Uterus (tissue), 4 donors: ENCODE results near the gene MTHFSD. TPM values are rescaled to one million over a fixed set of nuclear protein-coding genes. Genes with fewer than 3 reads are reported as not detected.
A peak's percentile ranks its signal among the peaks of the same experiment; 100 is the strongest.

Experiments used
- DNase-seq, 2 donors: peaks; one replicate each; pipeline ENCODE4 v3.0.0-alpha.2; 2019 to 2020
- H3K27ac ChIP-seq, 2 donors: fragments of 200-600 bp; sonication (generic); 1 replicate in 1 of 2; 2 replicates in 1 of 2; pipeline ENCODE4 v1.5.1; 2016 to 2018
- H3K27me3 ChIP-seq, 2 donors: fragments of 200-600 bp; sonication (generic); one replicate each; pipeline ENCODE4 v1.5.1; 2018 to 2019; ENCODE audit warnings: control low read depth in 1 of 2
- H3K36me3 ChIP-seq, 2 donors: fragments of 200-600 bp; sonication (generic); one replicate each; pipeline ENCODE4 v1.5.1; 2019; ENCODE audit warnings: control low read depth in 1 of 2
- H3K4me1 ChIP-seq, 2 donors: fragments of 200-600 bp; sonication (generic); one replicate each; pipeline ENCODE4 v1.5.1; 2018 to 2019; ENCODE audit warnings: control low read depth in 1 of 2
- H3K4me3 ChIP-seq, 2 donors: fragments of 200-600 bp; sonication (generic); 1 replicate in 1 of 2; 2 replicates in 1 of 2; pipeline ENCODE4 v1.5.1; 2018 to 2019; ENCODE audit warnings: mild to moderate bottlenecking in 1 of 2
- H3K9me3 ChIP-seq, 2 donors: fragments of 200-600 bp; sonication (generic); one replicate each; pipeline ENCODE4 v1.5.1; 2019; ENCODE audit warnings: control low read depth in 1 of 2
- CTCF ChIP-seq, 4 experiments: fragments of 200-600 bp in 2 of 4; fragments of 450-650 bp in 2 of 4; sonication (generic) in 2 of 4; IDR thresholded peaks; one replicate each; pipeline ENCODE4 v1.5.1; 2016 to 2019; ENCODE audit warnings: antibody characterized with exemption in 4 of 4, mild to moderate bottlenecking in 2 of 4, moderate library complexity in 1 of 4
- POLR2A ChIP-seq, 2 donors: fragments of 450-650 bp; IDR thresholded peaks; one replicate each; pipeline ENCODE4 v1.6.1; 2016; ENCODE audit warnings: antibody characterized with exemption in 2 of 2, mild to moderate bottlenecking in 1 of 2, moderate library complexity in 1 of 2
- intact Hi-C: fragments of 100-400 bp; cut with DNase I; formaldehyde crosslinking; loops from one replicate; pipeline ENCODE4 v1.15.1; 2023; ENCODE audit warnings: low total_unique reads
- total RNA-seq, 4 donors: library from RNA; depleted of rRNA in 3 of 4; stranded (reverse); fragments of >200 nt in 3 of 4; gene quantifications; one replicate each; pipeline versions ENCODE4 v1.1.0 to v1.2.4, GENCODE V29; 2014 to 2023
- donor health status: DM: yes; HTN: yes; CAD: no.

Gene MTHFSD
- total RNA-seq, 4 donors from 2014 or later, result 2.9 to 26.0 (median 13.1) TPM

- no peak for DNase-seq
- H3K27me3 ChIP-seq, result peaks cover 0 to 35% of the 10 kb centered on the region in 2 donors
Measured at GRCh38 chr16:86578611-86579267, 23.7 kb upstream of the MTHFSD start.

GRCh38 chr16:86578061-86578599, 23.1 kb upstream of the MTHFSD start, which contains the start of gene FOXL1:
Gene FOXL1 (plus strand): TSS chr16:86578549. CDS start chr16:86578724, 175 bp downstream.
- Histone ChIP-seq H3K27me3 (peaks cover 0 to 35% of the 10 kb centered on the region in 2 donors), H3K4me1 (no peaks in the 10 kb centered on the region), H3K27ac (peak within 1 kb of the TSS in 1 of 2 donors; percentile 42), H3K36me3 (no peaks in the 10 kb centered on the region), H3K4me3 (no peak within 1 kb of the TSS), H3K9me3 (no peaks in the 10 kb centered on the region)
- intact Hi-C loops, result no loop called here
- no peak for DNase-seq
- TF ChIP-seq POLR2A (IDR thresholded peaks at IDR 0.05), result no peak
- no peak for TF ChIP-seq CTCF (IDR thresholded peaks at IDR 0.05)

More at GRCh38 chr16:86578611-86579267, 23.7 kb upstream of the MTHFSD start:
- H3K9me3 ChIP-seq, result no peaks in the 10 kb centered on the region
- H3K4me1 ChIP-seq, result no peaks in the 10 kb centered on the region
- peak overlapping the region in 1 of 2 donors; percentile 42 for H3K27ac ChIP-seq
- TF ChIP-seq CTCF (IDR thresholded peaks at IDR 0.05) (no peak), POLR2A (IDR thresholded peaks at IDR 0.05) (no peak)
- intact Hi-C loops, result no loop called here
- H3K36me3 ChIP-seq, result no peaks in the 10 kb centered on the region
- H3K4me3 ChIP-seq, result no peak overlapping the region

- no peaks in the 10 kb centered on the region for H3K36me3 ChIP-seq
- H3K9me3 ChIP-seq, result no peaks in the 10 kb centered on the region
- no peak for TF ChIP-seq CTCF (IDR thresholded peaks at IDR 0.05)
- no peak for TF ChIP-seq POLR2A (IDR thresholded peaks at IDR 0.05)
- H3K4me1 ChIP-seq, result no peaks in the 10 kb centered on the region
- H3K27ac ChIP-seq, result no peak overlapping the region
- no peak for DNase-seq
- intact Hi-C loops, result no loop called here
- peaks cover 0 to 33% of the 10 kb centered on the region in 2 donors for H3K27me3 ChIP-seq
- no peak overlapping the region for H3K4me3 ChIP-seq
Measured at GRCh38 chr16:86577314-86577971, 22.4 kb upstream of the MTHFSD start.

GRCh38 chr16:86576591-86577313, 21.7 kb upstream of the MTHFSD start:
- H3K9me3 ChIP-seq, result no peaks in the 10 kb centered on the region
- peaks cover 0 to 33% of the 10 kb centered on the region in 2 donors for H3K27me3 ChIP-seq
- H3K36me3 ChIP-seq, result no peaks in the 10 kb centered on the region
- no peak for DNase-seq
- H3K27ac ChIP-seq, result no peak overlapping the region
- H3K4me3 ChIP-seq, result no peak overlapping the region
- H3K4me1 ChIP-seq, result no peaks in the 10 kb centered on the region
- TF ChIP-seq POLR2A (IDR thresholded peaks at IDR 0.05), result no peak
- TF ChIP-seq CTCF (IDR thresholded peaks at IDR 0.05), result no peak
- intact Hi-C loops, result no loop called here
